ENCODE measurements around the gene GJC1.

Gene GJC1

GRCh38 chr17:44829523-44830358, at the start of gene GJC1:
GJC1 (minus strand) TSS chr17:44830287; CDS start chr17:44805817, 24,470 bp downstream.
- Histone ChIP-seq H3K36me3 (ENCODE audit: insufficient read depth, insufficient read length, low read length) (no peaks in the 10 kb centered on the region), H3K9ac (ENCODE audit: insufficient read length, low read depth) (peak within 1 kb of the TSS; percentile 93), H3K27me3 (ENCODE audit: insufficient read depth, insufficient read length) (no peaks in the 10 kb centered on the region), H3K4me1 (ENCODE audit: insufficient read depth, insufficient read length) (peaks cover 13% of the 10 kb centered on the region), H3K9me3 (ENCODE audit: insufficient read depth, low read length) (no peaks in the 10 kb centered on the region), H3K4me3 (ENCODE audit: insufficient read length, low read depth) (peak within 1 kb of the TSS; percentile 84)
- DNase-seq (ENCODE audit: low read depth, low spot score), result no peak
- TF ChIP-seq ZNF274 (IDR thresholded peaks at IDR 0.05; ENCODE audit: low read depth, low read length), result no peak
- no peak for TF ChIP-seq SUZ12 (IDR thresholded peaks at IDR 0.05; ENCODE audit: extremely low read depth, insufficient read depth, insufficient read length)
- TF ChIP-seq YY1 (IDR thresholded peaks at IDR 0.05; ENCODE audit: insufficient read depth, insufficient read length), result no peak

GRCh38 chr17:44879376-44879775, 49.3 kb upstream of the GJC1 start:
- Histone ChIP-seq H3K36me3 (ENCODE audit: insufficient read depth, insufficient read length, low read length) (peaks cover 98% of the 10 kb centered on the region), H3K4me3 (ENCODE audit: insufficient read length, low read depth) (no peak overlapping the region), H3K27me3 (ENCODE audit: insufficient read depth, insufficient read length) (no peaks in the 10 kb centered on the region), H3K4me1 (ENCODE audit: insufficient read depth, insufficient read length) (no peaks in the 10 kb centered on the region), H3K9ac (ENCODE audit: insufficient read length, low read depth) (no peak overlapping the region), H3K9me3 (ENCODE audit: insufficient read depth, low read length) (no peaks in the 10 kb centered on the region)
- DNase-seq (ENCODE audit: low read depth, low spot score), result no peak
- TF ChIP-seq SUZ12 (IDR thresholded peaks at IDR 0.05; ENCODE audit: extremely low read depth, insufficient read depth, insufficient read length) (no peak), ZNF274 (IDR thresholded peaks at IDR 0.05; ENCODE audit: low read depth, low read length) (no peak), YY1 (IDR thresholded peaks at IDR 0.05; ENCODE audit: insufficient read depth, insufficient read length) (no peak)

GRCh38 chr17:44878627-44879221, 48.6 kb upstream of the GJC1 start:
- DNase-seq (ENCODE audit: low read depth, low spot score), result no peak
- Histone ChIP-seq H3K27me3 (ENCODE audit: insufficient read depth, insufficient read length) (no peaks in the 10 kb centered on the region), H3K9ac (ENCODE audit: insufficient read length, low read depth) (no peak overlapping the region), H3K9me3 (ENCODE audit: insufficient read depth, low read length) (no peaks in the 10 kb centered on the region), H3K4me1 (ENCODE audit: insufficient read depth, insufficient read length) (no peaks in the 10 kb centered on the region), H3K4me3 (ENCODE audit: insufficient read length, low read depth) (no peak overlapping the region), H3K36me3 (ENCODE audit: insufficient read depth, insufficient read length, low read length) (peaks cover 98% of the 10 kb centered on the region)
- TF ChIP-seq ZNF274 (IDR thresholded peaks at IDR 0.05; ENCODE audit: low read depth, low read length), result no peak
- no peak for TF ChIP-seq YY1 (IDR thresholded peaks at IDR 0.05; ENCODE audit: insufficient read depth, insufficient read length)
- no peak for TF ChIP-seq SUZ12 (IDR thresholded peaks at IDR 0.05; ENCODE audit: extremely low read depth, insufficient read depth, insufficient read length)

GRCh38 chr17:44877121-44877520, 47.0 kb upstream of the GJC1 start:
- no peaks in the 10 kb centered on the region for H3K9me3 ChIP-seq (ENCODE audit: insufficient read depth, low read length)
- H3K36me3 ChIP-seq (ENCODE audit: insufficient read depth, insufficient read length, low read length), result peaks cover 95% of the 10 kb centered on the region
- no peaks in the 10 kb centered on the region for H3K4me1 ChIP-seq (ENCODE audit: insufficient read depth, insufficient read length)
- no peak for DNase-seq (ENCODE audit: low read depth, low spot score)
- TF ChIP-seq ZNF274 (IDR thresholded peaks at IDR 0.05; ENCODE audit: low read depth, low read length) (no peak), SUZ12 (IDR thresholded peaks at IDR 0.05; ENCODE audit: extremely low read depth, insufficient read depth, insufficient read length) (no peak), YY1 (IDR thresholded peaks at IDR 0.05; ENCODE audit: insufficient read depth, insufficient read length) (no peak)
- no peak overlapping the region for H3K4me3 ChIP-seq (ENCODE audit: insufficient read length, low read depth)
- no peaks in the 10 kb centered on the region for H3K27me3 ChIP-seq (ENCODE audit: insufficient read depth, insufficient read length)
- no peak overlapping the region for H3K9ac ChIP-seq (ENCODE audit: insufficient read length, low read depth)

- no peak for DNase-seq (ENCODE audit: low read depth, low spot score)
- Histone ChIP-seq H3K36me3 (ENCODE audit: insufficient read depth, insufficient read length, low read length) (peaks cover 90% of the 10 kb centered on the region), H3K4me3 (ENCODE audit: insufficient read length, low read depth) (no peak overlapping the region), H3K27me3 (ENCODE audit: insufficient read depth, insufficient read length) (no peaks in the 10 kb centered on the region), H3K9me3 (ENCODE audit: insufficient read depth, low read length) (no peaks in the 10 kb centered on the region), H3K9ac (ENCODE audit: insufficient read length, low read depth) (no peak overlapping the region), H3K4me1 (ENCODE audit: insufficient read depth, insufficient read length) (no peaks in the 10 kb centered on the region)
- TF ChIP-seq ZNF274 (IDR thresholded peaks at IDR 0.05; ENCODE audit: low read depth, low read length) (no peak), YY1 (IDR thresholded peaks at IDR 0.05; ENCODE audit: insufficient read depth, insufficient read length) (no peak), SUZ12 (IDR thresholded peaks at IDR 0.05; ENCODE audit: extremely low read depth, insufficient read depth, insufficient read length) (no peak)
Observed at GRCh38 chr17:44875761-44876160, 45.7 kb upstream of the GJC1 start.

DNA sequence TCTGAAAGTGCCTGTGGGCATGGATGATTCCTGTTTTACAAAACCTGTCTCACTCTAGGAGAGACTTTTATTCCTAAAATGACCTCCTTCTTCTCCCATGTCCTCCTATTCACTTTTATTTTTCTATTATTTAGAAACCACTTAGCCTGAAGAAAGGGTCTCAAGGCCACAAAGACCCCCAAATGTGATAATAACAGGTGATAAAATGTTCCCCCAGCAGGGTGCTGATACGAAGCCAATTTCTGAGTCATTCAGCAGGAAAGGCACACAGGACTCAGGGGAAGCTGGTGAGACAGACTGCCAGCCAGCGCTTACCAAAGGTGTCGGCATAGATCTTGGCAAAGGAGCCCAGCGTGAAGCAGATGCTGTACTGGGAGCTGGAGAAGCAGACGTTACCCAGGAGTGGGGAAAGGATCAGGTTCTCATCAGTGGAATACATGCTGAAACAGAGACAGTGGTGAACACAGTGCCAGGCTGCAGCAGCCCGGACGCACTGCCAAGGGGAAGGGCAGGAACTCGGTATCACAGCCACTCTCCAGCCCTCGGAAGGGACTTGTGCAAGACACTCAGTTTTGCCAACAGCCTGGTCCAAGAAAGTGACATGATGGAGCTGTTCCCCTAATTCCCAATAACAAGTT, 42.2 kb upstream of the GJC1 start:
- DNase-seq (ENCODE audit: low read depth, low spot score), result no peak
- H3K4me1 ChIP-seq (ENCODE audit: insufficient read depth, insufficient read length), result no peaks in the 10 kb centered on the region
- no peaks in the 10 kb centered on the region for H3K27me3 ChIP-seq (ENCODE audit: insufficient read depth, insufficient read length)
- no peaks in the 10 kb centered on the region for H3K9me3 ChIP-seq (ENCODE audit: insufficient read depth, low read length)
- H3K4me3 ChIP-seq (ENCODE audit: insufficient read length, low read depth), result no peak overlapping the region
- H3K36me3 ChIP-seq (ENCODE audit: insufficient read depth, insufficient read length, low read length), result peaks cover 89% of the 10 kb centered on the region
- TF ChIP-seq SUZ12 (IDR thresholded peaks at IDR 0.05; ENCODE audit: extremely low read depth, insufficient read depth, insufficient read length), result no peak
- TF ChIP-seq ZNF274 (IDR thresholded peaks at IDR 0.05; ENCODE audit: low read depth, low read length), result no peak
- TF ChIP-seq YY1 (IDR thresholded peaks at IDR 0.05; ENCODE audit: insufficient read depth, insufficient read length), result no peak
- H3K9ac ChIP-seq (ENCODE audit: insufficient read length, low read depth), result no peak overlapping the region

DNA sequence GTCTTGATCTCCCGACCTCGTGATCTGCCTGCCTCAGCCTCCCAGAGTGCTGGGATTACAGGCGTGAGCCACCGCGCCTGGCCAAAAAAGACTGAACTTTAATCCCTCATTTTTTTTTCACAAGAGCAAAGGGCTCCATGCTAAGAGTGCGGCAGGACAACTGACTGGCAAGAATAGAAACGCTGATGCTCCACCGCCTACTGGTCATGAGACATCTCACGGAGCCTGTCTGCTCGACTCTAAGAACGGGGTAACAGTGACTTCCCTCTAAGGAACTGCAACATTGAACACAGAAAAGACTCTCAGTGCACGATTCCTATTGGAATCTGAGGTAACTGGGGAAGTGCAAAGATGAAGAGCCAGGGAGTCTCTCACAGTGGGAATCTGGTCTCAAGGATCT, 41.5 kb upstream of the GJC1 start:
- TF ChIP-seq YY1 (IDR thresholded peaks at IDR 0.05; ENCODE audit: insufficient read depth, insufficient read length) (no peak), SUZ12 (IDR thresholded peaks at IDR 0.05; ENCODE audit: extremely low read depth, insufficient read depth, insufficient read length) (no peak), ZNF274 (IDR thresholded peaks at IDR 0.05; ENCODE audit: low read depth, low read length) (no peak)
- H3K9me3 ChIP-seq (ENCODE audit: insufficient read depth, low read length), result no peaks in the 10 kb centered on the region
- H3K9ac ChIP-seq (ENCODE audit: insufficient read length, low read depth), result no peak overlapping the region
- DNase-seq (ENCODE audit: low read depth, low spot score), result no peak
- no peak overlapping the region for H3K4me3 ChIP-seq (ENCODE audit: insufficient read length, low read depth)
- H3K27me3 ChIP-seq (ENCODE audit: insufficient read depth, insufficient read length), result no peaks in the 10 kb centered on the region
- peaks cover 88% of the 10 kb centered on the region for H3K36me3 ChIP-seq (ENCODE audit: insufficient read depth, insufficient read length, low read length)
- H3K4me1 ChIP-seq (ENCODE audit: insufficient read depth, insufficient read length), result no peaks in the 10 kb centered on the region
